H9 (cell line): ENCODE results near the gene ADAM23. TPM values are rescaled to one million over a fixed set of nuclear protein-coding genes. Genes with fewer than 3 reads are reported as not detected.

Source experiments
- DNase-seq: peaks from one replicate; pipeline ENCODE4 v3.0.0-alpha.2; 2017
- H2AFZ ChIP-seq: one replicate; pipeline ENCODE4 v1.6.1; 2013; ENCODE audit warnings: mild to moderate bottlenecking, low read length, control low read depth, moderate library complexity
- H2AK5ac ChIP-seq: 2 replicates; pipeline ENCODE4 v1.6.1; 2013; ENCODE audit warnings: low read length, control low read depth, mixed read lengths; ENCODE audit not compliant: insufficient read length
- H2BK120ac ChIP-seq: one replicate; pipeline ENCODE4 v1.6.1; 2013; ENCODE audit warnings: low read depth, mild to moderate bottlenecking, low read length, control low read depth, inconsistent platforms; ENCODE audit not compliant: poor library complexity, severe bottlenecking
- H2BK12ac ChIP-seq: 2 replicates; pipeline ENCODE4 v1.6.1; 2013; ENCODE audit warnings: low read length, control low read depth, mixed read lengths, low read depth; ENCODE audit not compliant: insufficient read length
- H2BK15ac ChIP-seq: 2 replicates; pipeline ENCODE4 v1.6.1; 2013; ENCODE audit warnings: low read depth, low read length, control low read depth
- H2BK20ac ChIP-seq: one replicate; pipeline ENCODE4 v1.6.1; 2013; ENCODE audit warnings: low read depth, mild to moderate bottlenecking, low read length, control low read depth, inconsistent platforms; ENCODE audit not compliant: poor library complexity, severe bottlenecking
- H2BK5ac ChIP-seq: 2 replicates; pipeline ENCODE4 v1.6.1; 2013; ENCODE audit warnings: low read length, control low read depth, mixed read lengths; ENCODE audit not compliant: insufficient read length
- H3K14ac ChIP-seq: 2 replicates; pipeline ENCODE4 v1.6.1; 2013; ENCODE audit warnings: low read length, control low read depth; ENCODE audit not compliant: insufficient read depth
- H3K18ac ChIP-seq: 2 replicates; pipeline ENCODE4 v1.6.1; 2013; ENCODE audit warnings: low read depth, mild to moderate bottlenecking, mixed read lengths, low read length, control low read depth; ENCODE audit not compliant: insufficient read length
- H3K23ac ChIP-seq: 2 replicates; pipeline ENCODE4 v1.6.1; 2013; ENCODE audit warnings: low read length, control low read depth, mixed read lengths, low read depth; ENCODE audit not compliant: insufficient read length
- H3K23me2 ChIP-seq: 2 replicates; pipeline ENCODE4 v1.6.1; 2013; ENCODE audit warnings: low read depth, mild to moderate bottlenecking, mixed read lengths, low read length, control low read depth; ENCODE audit not compliant: insufficient read length, poor library complexity, severe bottlenecking
- H3K27ac ChIP-seq: 2 replicates; pipeline ENCODE4 v1.5.1; 2013; ENCODE audit warnings: low read length, control low read depth, mixed read lengths, low read depth; ENCODE audit not compliant: insufficient read length
- H3K27me3 ChIP-seq: 2 replicates; pipeline ENCODE4 v1.6.1; 2013; ENCODE audit warnings: low read length, control low read depth, inconsistent platforms; ENCODE audit not compliant: insufficient read depth
- H3K4ac ChIP-seq: 2 replicates; pipeline ENCODE4 v1.6.1; 2013; ENCODE audit warnings: low read depth, mild to moderate bottlenecking, control low read depth, inconsistent platforms, low read length, moderate library complexity
- H3K4me1 ChIP-seq: 2 replicates; pipeline ENCODE4 v1.6.1; 2013; ENCODE audit warnings: low read length, control low read depth, inconsistent platforms; ENCODE audit not compliant: insufficient read depth
- H3K4me2 ChIP-seq: 2 replicates; pipeline ENCODE4 v1.6.1; 2013; ENCODE audit warnings: low read length, control low read depth, mixed read lengths; ENCODE audit not compliant: insufficient read length, insufficient read depth
- H3K56ac ChIP-seq: 2 replicates; pipeline ENCODE4 v1.6.1; 2013; ENCODE audit warnings: low read depth, mild to moderate bottlenecking, mixed read lengths, low read length, control low read depth; ENCODE audit not compliant: insufficient read length
- H3K79me1 ChIP-seq: 2 replicates; pipeline ENCODE4 v1.6.1; 2013; ENCODE audit warnings: low read depth, mild to moderate bottlenecking, moderate library complexity, low read length, control low read depth, inconsistent platforms; ENCODE audit not compliant: insufficient read depth, poor library complexity, severe bottlenecking
- H3K79me2 ChIP-seq: 2 replicates; pipeline ENCODE4 v1.6.1; 2013; ENCODE audit warnings: low read length, control low read depth, inconsistent platforms; ENCODE audit not compliant: insufficient read depth
- H3K9ac ChIP-seq: 2 replicates; pipeline ENCODE4 v1.6.1; 2013; ENCODE audit warnings: low read length, control low read depth, mixed read lengths; ENCODE audit not compliant: insufficient read length; ENCODE audit errors: extremely low read depth
- H3K9me3 ChIP-seq: one replicate; pipeline ENCODE4 v1.6.1; 2013; ENCODE audit warnings: low read depth, low read length, inconsistent platforms; ENCODE audit not compliant: control insufficient read depth
- H3T11ph ChIP-seq: one replicate; pipeline ENCODE4 v1.6.1; 2013; ENCODE audit warnings: mild to moderate bottlenecking, low read length, control low read depth, inconsistent platforms
- H4K20me1 ChIP-seq: one replicate; pipeline ENCODE4 v1.6.1; 2013; ENCODE audit not compliant: control insufficient read depth, insufficient read length, insufficient read depth
- H4K5ac ChIP-seq: 2 replicates; pipeline ENCODE4 v1.6.1; 2013; ENCODE audit warnings: low read depth, mild to moderate bottlenecking, mixed read lengths, low read length, control low read depth; ENCODE audit not compliant: insufficient read length
- H4K8ac ChIP-seq: replicated peaks from 2 replicates; pipeline ENCODE4 v1.6.1; 2013; ENCODE audit warnings: low read length, control low read depth, mixed read lengths, low read depth; ENCODE audit not compliant: insufficient read length
- H4K91ac ChIP-seq: 2 replicates; pipeline ENCODE4 v1.6.1; 2013; ENCODE audit warnings: low read depth, mild to moderate bottlenecking, moderate library complexity, mixed read lengths, low read length, control low read depth; ENCODE audit not compliant: insufficient read length
- H3K27ac Mint-ChIP-seq, 3 experiments: 2 replicates in 2 of 3; 3 replicates in 1 of 3; pipeline ENCODE4 v1.8.0; 2020 to 2021; ENCODE audit warnings: mixed read lengths in 3 of 3, mild to moderate bottlenecking in 1 of 3, moderate library complexity in 1 of 3
- H3K27me3 Mint-ChIP-seq: 2 replicates; pipeline ENCODE4 v1.8.0; 2021; ENCODE audit warnings: low read depth, mild to moderate bottlenecking, moderate library complexity, mixed read lengths
- H3K36me3 Mint-ChIP-seq, 3 experiments: 2 replicates in 2 of 3; 3 replicates in 1 of 3; pipeline ENCODE4 v1.8.0; 2020 to 2021; ENCODE audit warnings: low read depth in 3 of 3, mixed read lengths in 3 of 3; ENCODE audit not compliant: insufficient read depth in 1 of 3
- H3K4me1 Mint-ChIP-seq, 2 experiments: 2 replicates each; pipeline ENCODE4 v1.8.0; 2020; ENCODE audit warnings: mixed read lengths in 2 of 2
- H3K4me3 Mint-ChIP-seq, 2 experiments: 2 replicates in 1 of 2; 3 replicates in 1 of 2; pipeline ENCODE4 v1.8.0; 2020 to 2021; ENCODE audit warnings: mild to moderate bottlenecking in 2 of 2, mixed read lengths in 2 of 2, moderate library complexity in 1 of 2
- H3K9me3 Mint-ChIP-seq, 2 experiments: 2 replicates in 1 of 2; 3 replicates in 1 of 2; pipeline ENCODE4 v1.8.0; 2020; ENCODE audit warnings: mild to moderate bottlenecking in 2 of 2, mixed read lengths in 2 of 2, moderate library complexity in 1 of 2
- CTCF ChIP-seq: fragments of 200-600 bp; sonication (generic); conservative IDR thresholded peaks from 3 replicates; pipeline ENCODE4 v1.8.0; 2021; ENCODE audit warnings: antibody characterized with exemption, mild to moderate bottlenecking
- WGBS: extraction: QIAGEN DNeasy Blood & Tissue Kit; methylation state at CpG from one replicate; pipeline ENCODE4 v1.1.7; 2013; ENCODE audit warnings: missing lambda C conversion rate, low lambda C conversion rate, mixed read lengths; ENCODE audit not compliant: insufficient read length; ENCODE audit errors: extremely low coverage; 5-methylcytosine and 5-hydroxymethylcytosine counted together
- total RNA-seq: library from RNA; stranded (reverse); gene quantifications from 2 replicates; pipeline ENCODE4 v1.2.1, GENCODE V29; 2021

ADAM23 gene
- total RNA-seq, 1 experiment from 2014 or later = 21.4 TPM

- DNase-seq = no peak
- Histone ChIP-seq H3T11ph (no peak overlapping the region), H2AFZ (no peak overlapping the region), H3K4ac (no peak overlapping the region), H3K23me2 (peaks cover 9% of the 10 kb centered on the region), H3K27me3 (peaks cover 19% of the 10 kb centered on the region; the same call in 1 of the 2 replicates), H3K9ac (no peak overlapping the region), H2BK5ac (no peak overlapping the region), H4K5ac (no peak overlapping the region), H4K8ac (no peak overlapping the region), H4K91ac (no peak overlapping the region), H3K27ac (no peak overlapping the region), H3K4me2 (no peak overlapping the region), H3K18ac (no peak overlapping the region), H3K4me1 (no peaks in the 10 kb centered on the region), H3K23ac (no peak overlapping the region), H4K20me1 (no peaks in the 10 kb centered on the region), H3K14ac (no peak overlapping the region), H2BK12ac (no peak overlapping the region), H3K79me1 (no peaks in the 10 kb centered on the region), H2AK5ac (no peak overlapping the region), H3K56ac (no peak overlapping the region), H2BK15ac (no peak overlapping the region), H3K79me2 (no peaks in the 10 kb centered on the region), H2BK20ac (no peak overlapping the region), H2BK120ac (no peak overlapping the region), H3K9me3 (no peaks in the 10 kb centered on the region)
- WGBS = no CpG with 5 or more reads among the region's 2 CpGs
- Mint-ChIP-seq H3K4me1 (peaks cover 0 to 9% of the 10 kb centered on the region in 2 experiments; a peak in 3 of 4 replicates), H3K27me3 (peaks cover 10% of the 10 kb centered on the region), H3K36me3 (no peaks in the 10 kb centered on the region), H3K27ac (no peak overlapping the region), H3K4me3 (no peak overlapping the region), H3K9me3 (no peaks in the 10 kb centered on the region)
- no peak for TF ChIP-seq CTCF
Observed at GRCh38 chr2:206639636-206640035, 196.3 kb downstream of the ADAM23 start.
